GM18861 (cell line): ENCODE measurements around the gene PEA15.

Source experiments
- ATAC-seq: cut with Tn5 transposase; IDR thresholded peaks from one replicate; pipeline ENCODE4 v1.9.1; 2021; ENCODE audit not compliant: unreplicated experiment

The PEA15 gene

DNA sequence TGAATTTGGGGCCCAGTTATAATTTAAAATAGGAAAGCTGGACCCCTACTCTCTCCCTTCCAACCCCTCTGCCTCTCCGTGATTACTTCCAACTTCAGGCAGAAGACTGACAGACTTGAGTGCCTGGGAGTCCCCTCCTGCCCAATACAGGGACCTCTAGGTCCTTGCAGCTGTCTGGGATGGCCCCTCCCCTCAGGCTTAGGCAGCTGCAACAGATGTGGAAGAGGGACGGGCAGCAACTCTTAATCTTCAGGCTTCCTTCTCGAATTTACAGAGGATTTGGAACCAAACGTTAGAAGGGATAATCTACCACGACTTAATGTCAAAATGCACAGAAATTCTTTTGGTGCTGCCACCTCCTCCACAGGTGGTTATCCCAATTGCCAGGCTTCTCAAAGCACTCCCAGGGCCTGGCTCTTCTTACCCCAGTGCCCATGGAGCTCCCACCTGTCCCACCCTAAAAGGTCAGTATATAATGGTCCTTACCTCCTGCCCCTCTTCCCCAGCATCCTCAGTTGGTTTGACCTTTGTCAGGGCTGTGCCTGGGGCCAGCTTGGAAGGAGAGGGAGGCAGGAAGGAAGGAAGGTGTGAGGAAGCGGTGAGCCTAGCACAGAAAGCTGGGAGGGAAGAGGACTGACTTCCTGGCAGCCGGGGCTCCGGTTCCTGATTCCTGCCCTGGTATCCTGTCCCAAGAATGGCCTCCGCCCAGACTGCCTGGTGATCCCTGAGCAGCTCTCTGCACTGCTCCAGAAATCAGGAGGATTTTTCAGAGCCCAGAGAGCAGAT, 2.8 kb downstream of the PEA15 start:
- no peak for ATAC-seq

GRCh38 chr1:160208557-160209320, 3.6 kb downstream of the PEA15 start:
- no peak for ATAC-seq

- ATAC-seq = no peak
These were observed 4.3 kb downstream of the PEA15 start for GRCh38 chr1:160209321-160210046.

DNA sequence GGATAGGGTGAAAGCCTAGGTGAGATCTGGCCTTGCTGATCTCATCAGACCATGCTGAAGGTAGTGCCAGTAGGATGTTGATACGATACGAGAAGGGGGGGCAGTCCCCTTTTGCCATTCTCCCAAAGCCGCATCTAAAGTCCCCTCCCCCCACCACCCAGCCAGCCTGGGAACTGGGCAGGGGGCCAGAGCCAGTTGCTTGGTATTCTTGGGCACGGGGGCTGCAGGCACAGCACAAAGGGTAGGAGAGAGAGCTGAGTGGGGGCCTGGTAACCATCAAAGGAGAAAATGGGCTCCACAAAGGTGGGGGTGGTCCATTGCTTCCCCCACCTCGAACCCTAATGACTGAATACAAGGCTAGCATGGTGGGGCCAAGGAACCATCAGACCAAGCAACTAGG, 5.4 kb downstream of the PEA15 start:
- no peak for ATAC-seq

DNA sequence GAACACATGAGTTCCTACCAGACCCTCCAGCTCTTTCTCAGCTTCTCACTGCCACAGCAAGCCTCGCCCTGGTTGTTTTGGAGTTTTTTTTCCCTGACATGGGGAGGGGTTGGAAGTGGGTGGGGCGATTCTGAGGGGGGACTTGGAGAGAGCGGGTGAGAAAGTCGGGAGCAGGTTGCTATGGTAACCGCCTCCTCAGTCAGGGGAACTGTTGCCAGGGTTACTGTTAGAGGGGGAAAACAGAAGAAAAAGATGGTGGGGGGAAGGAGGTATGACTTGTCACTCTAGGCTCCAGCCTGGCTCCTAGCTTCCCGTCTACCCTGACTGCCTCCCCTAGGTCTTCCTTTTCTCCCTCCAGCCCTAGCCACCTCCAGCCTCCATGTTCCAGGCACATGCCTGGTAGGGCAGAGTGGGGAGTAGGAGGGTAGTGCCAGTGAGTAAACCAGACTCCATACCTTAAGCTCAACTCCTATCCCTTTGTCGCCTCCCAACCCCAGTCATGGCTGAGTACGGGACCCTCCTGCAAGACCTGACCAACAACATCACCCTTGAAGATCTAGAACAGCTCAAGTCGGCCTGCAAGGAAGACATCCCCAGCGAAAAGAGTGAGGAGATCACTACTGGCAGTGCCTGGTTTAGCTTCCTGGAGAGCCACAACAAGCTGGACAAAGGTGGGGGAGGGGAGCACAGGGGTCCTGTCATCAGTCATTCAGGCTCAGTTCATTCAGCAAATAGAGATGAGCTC, 6.0 kb downstream of the PEA15 start:
- ATAC-seq = no peak

DNA sequence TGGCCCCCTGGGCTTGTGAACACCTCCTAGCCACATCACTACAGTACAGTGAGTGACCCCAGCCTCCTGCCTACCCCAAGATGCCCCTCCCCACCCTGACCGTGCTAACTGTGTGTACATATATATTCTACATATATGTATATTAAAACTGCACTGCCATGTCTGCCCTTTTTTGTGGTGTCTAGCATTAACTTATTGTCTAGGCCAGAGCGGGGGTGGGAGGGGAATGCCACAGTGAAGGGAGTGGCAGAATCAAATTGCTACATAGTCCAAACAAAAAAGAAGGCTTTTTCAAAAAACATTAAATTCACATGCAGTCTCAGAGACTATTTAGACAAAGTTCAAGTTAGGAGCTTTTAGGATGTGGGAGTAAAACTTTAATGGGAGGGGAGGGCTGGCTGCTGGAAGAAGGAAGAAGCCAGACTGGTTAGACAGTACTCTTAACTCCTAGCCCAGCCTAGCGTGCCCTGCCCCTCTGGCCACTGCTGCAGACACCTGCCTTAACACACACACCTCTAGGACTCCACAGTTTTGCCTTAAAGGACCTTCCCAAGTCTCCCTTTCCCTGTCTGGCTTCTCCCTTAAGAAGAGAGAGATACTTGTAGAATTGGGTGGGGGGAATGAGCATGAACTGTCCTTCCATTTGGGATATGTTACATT, 9.4 kb downstream of the PEA15 start:
- no peak for ATAC-seq

DNA sequence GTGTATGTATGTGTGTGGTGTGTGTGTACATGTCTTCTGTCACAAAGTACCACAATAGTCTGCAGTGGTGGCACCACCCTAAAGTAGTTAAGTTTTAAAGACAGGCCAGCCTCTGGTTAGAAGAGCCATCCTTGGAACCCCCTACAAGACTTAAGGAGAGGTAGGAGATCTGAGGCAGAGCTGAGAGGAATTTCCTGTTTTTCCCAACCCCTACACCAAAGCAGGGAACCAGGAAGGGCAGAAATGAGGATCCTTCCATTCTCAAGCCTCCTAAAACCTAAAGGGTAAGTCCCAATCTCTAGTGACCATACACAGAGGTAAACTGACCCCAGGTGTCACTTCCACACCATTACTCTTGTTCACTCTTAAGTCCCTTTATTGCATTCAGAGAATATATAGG, 11.1 kb downstream of the PEA15 start:
- ATAC-seq = no peak

- ATAC-seq = no peak
These were observed 12.4 kb downstream of the PEA15 start for GRCh38 chr1:160217481-160218051.

GRCh38 chr1:160219062-160219929, 14.1 kb downstream of the PEA15 start:
- no peak for ATAC-seq

GRCh38 chr1:160220301-160220700, 15.1 kb downstream of the PEA15 start:
- no peak for ATAC-seq

DNA sequence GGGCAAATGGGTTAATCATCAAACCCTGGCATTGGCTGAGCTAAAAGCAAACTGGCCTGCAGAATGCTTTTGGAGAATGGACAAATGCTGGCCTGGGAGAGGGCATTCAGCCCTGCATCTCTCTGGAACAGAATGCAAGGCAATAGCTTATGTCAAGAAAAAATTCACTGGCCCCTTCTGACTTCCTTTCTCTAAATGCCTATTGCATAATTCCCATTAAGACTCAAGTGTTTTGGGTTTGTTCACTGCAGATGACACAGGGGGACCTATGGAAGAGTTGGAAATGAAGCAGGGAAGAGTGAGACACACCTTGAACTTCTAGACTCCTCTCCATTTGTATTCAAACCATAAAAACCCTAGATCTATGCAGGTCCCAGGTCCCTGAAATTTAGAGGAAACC, 15.9 kb downstream of the PEA15 start:
- no peak for ATAC-seq

- ATAC-seq = no peak
These were observed 17.4 kb downstream of the PEA15 start for GRCh38 chr1:160222546-160222945.

GRCh38 chr1:160224606-160225005, 19.4 kb downstream of the PEA15 start:
- ATAC-seq = no peak

DNA sequence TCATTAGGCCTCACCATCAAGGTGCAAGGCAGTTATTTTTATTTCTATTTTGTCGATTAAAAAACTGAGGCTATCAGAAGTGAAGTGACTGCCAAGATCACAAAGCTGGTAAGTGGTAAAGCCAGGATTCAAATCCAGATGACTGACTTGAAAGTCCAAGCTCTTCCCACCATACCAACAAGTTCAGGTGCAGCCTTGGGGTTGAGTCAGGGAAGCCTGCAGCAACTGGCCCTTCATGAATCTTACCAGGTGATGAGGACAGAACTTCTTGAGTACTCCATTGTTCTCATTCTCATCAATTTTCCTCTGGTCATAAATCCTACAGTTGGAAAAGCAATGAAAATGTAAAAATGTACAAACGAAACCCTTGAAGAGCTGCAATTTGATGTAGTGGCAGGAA, 20.2 kb downstream of the PEA15 start:
- no peak for ATAC-seq

DNA sequence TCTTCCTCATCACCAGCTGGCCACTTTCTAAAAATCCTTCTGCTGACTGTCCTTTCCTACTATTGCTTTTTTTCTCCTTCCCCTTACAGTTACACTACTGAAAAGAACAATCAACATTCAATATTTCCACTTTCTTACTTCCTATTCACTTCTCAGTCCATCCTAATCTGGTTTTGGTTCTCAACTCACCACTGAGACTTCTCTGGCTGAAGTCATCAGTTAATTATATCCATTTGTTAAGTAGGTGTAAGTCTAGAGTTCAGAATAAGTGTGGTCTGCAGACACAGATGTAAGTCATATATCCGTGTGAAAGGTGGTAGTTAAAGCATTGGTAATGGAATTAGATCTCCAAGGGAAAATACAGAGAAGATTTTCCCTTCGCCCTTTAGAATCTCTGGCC, 21.4 kb downstream of the PEA15 start:
- ATAC-seq = no peak

DNA sequence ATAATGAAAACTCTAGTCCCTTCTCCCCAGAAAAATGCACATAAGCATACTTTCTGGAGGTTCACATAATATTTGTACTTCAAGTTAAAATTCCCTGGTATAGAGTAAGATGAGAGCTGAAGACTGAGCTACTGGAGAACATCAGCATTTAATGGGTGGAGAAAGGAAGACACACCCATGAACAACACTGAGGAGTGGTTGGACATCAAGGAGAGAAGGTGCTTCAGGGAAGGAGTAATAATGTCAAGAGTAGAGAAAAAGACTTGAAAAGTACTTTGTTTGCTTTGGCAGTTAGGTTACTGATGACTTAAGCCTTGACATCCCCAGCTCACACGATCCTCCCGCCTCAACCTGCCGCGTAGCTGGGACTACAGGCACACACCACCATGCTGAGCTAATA, 21.9 kb downstream of the PEA15 start:
- no peak for ATAC-seq

DNA sequence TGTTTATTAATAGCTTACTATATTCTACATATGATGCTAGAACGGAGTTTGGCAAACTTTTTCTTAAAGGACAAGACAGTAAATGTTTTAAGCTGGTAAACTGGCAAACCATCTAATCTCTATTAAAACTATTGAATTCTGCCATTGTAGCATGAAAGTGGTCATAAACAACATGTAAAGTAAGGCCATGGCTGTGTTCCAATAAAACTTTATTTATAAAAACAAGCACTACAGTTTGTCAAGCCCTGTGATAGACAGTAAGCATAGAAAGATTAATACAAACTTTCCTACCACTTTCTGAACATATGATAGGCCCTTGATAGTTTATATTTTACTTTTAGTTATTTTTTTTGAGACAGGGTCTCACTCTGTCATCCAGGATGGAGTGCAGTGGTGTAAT, 22.4 kb downstream of the PEA15 start:
- ATAC-seq = no peak

- no peak for ATAC-seq
These were observed 23.2 kb downstream of the PEA15 start for GRCh38 chr1:160228431-160228830.

- no peak for ATAC-seq
These were observed 27.7 kb downstream of the PEA15 start for GRCh38 chr1:160232911-160233310.
